Ovary (tissue), 9 donors: ENCODE data around the gene KAT6B. TPM values are rescaled to one million over a fixed set of nuclear protein-coding genes. Genes with fewer than 3 reads are reported as not detected.

Experiments
- DNase-seq, 5 donors: peaks; one replicate each; pipeline ENCODE4 v3.0.0-alpha.2; 2019 to 2020
- H3K27ac ChIP-seq, 2 donors: fragments of 200-600 bp; one replicate each; pipeline versions ENCODE4 v1.5.1 to v1.8.0; 2019 to 2022
- H3K27me3 ChIP-seq: fragments of 200-600 bp; one replicate; pipeline ENCODE4 v1.8.0; 2022
- H3K36me3 ChIP-seq: fragments of 200-600 bp; sonication (generic); one replicate; pipeline ENCODE4 v1.5.1; 2019
- H3K4me1 ChIP-seq: one replicate; pipeline ENCODE4 v1.8.1; 2013; ENCODE audit warnings: mild to moderate bottlenecking, moderate library complexity; ENCODE audit not compliant: insufficient read depth
- H3K4me3 ChIP-seq: fragments of 200-600 bp; sonication (generic); one replicate; pipeline ENCODE4 v1.5.1; 2017
- H3K9me3 ChIP-seq, 2 donors: fragments of 200-600 bp in 1 of 2; sonication (generic) in 1 of 2; one replicate each; pipeline versions ENCODE4 v1.5.1 to v1.8.1; 2013 to 2019; ENCODE audit warnings: mild to moderate bottlenecking in 1 of 2, moderate library complexity in 1 of 2
- CTCF ChIP-seq, 3 donors: fragments of 450-650 bp in 2 of 3; fragments of 200-600 bp in 1 of 3; IDR thresholded peaks; one replicate each; pipeline versions ENCODE4 v1.5.1 to v1.8.0; 2016 to 2022; ENCODE audit warnings: antibody characterized with exemption in 3 of 3, mild to moderate bottlenecking in 1 of 3
- EP300 ChIP-seq: sonication (generic); formaldehyde crosslinking; IDR thresholded peaks from one replicate; pipeline ENCODE4 v1.6.1; 2017; ENCODE audit warnings: antibody characterized with exemption
- POLR2A ChIP-seq: fragments of 450-650 bp; IDR thresholded peaks from one replicate; pipeline ENCODE4 v1.6.1; 2017; ENCODE audit warnings: antibody characterized with exemption, mild to moderate bottlenecking, moderate library complexity
- WGBS, 3 donors: extraction: QIAGEN DNeasy Blood & Tissue Kit in 1 of 3; methylation state at CpG; one replicate each; pipeline versions ENCODE4 v1.1.5 to v1.1.7; 2013 to 2017; 5-methylcytosine and 5-hydroxymethylcytosine counted together
- intact Hi-C, 4 donors: fragments of 100-400 bp; cut with DNase I; formaldehyde crosslinking; loops; one replicate each; pipeline versions ENCODE4 v1.11.0 to v1.15.1; 2022 to 2023
- polyA plus RNA-seq, 2 donors: library from polyadenylated mRNA; stranded (reverse); fragments of 200-250 nt in 1 of 2; fragments of 350-450 nt in 1 of 2; fragmentation: Illumina TruSeq in 1 of 2; extraction: RNeasy Lipid Tissue Mini Kit (QIAGEN cat#74804) in 1 of 2; gene quantifications; one replicate each; pipeline ENCODE4 v1.2.3, GENCODE V29; 2013 to 2014
- total RNA-seq, 7 donors: library from RNA; depleted of rRNA in 2 of 7; stranded (reverse); fragments of >200 nt in 2 of 7; fragmentation: NEBNext Ultra II Directional in 3 of 7; extraction: Animal tissue kit (Norgen Biotek cat#: 25700) in 3 of 7; gene quantifications; one replicate each; pipeline versions ENCODE4 v1.1.0 to v1.2.4, GENCODE V29; 2016 to 2023
- donor health status: DM: no; HTN: no; CAD: no; lungs with moderate emphysema.
- donor health status: DM: no; HTN: no; CAD: no.
- donor health status: Bipolar disorder and iron deficiency.
- donor health status: DM: yes; HTN: yes; CAD: no.
- donor health status: DM: no; HTN: no; CAD: no.
- donor health status: DM: yes; HTN: yes; CAD: no.

The KAT6B gene
- total and polyA plus RNA-seq, 9 donors: 14.9 to 61.6 (median 49.2) TPM

- Histone ChIP-seq H3K4me1 (peaks cover 23% of the 10 kb centered on the region), H3K9me3 (no peaks in the 10 kb centered on the region), H3K27ac (peak overlapping the region in 1 of 2 donors; percentile 64), H3K27me3 (no peaks in the 10 kb centered on the region), H3K36me3 (no peaks in the 10 kb centered on the region), H3K4me3 (no peak overlapping the region)
- no peak for TF ChIP-seq CTCF (IDR thresholded peaks at IDR 0.05)
- no peak for TF ChIP-seq EP300
- no peak for TF ChIP-seq POLR2A
- intact Hi-C loops: loop anchor here in 1 of 4 donors (10.0 kb wide), 1 partner anchor 177 kb away; no protein-coding TSS in a partner anchor
- WGBS, 3 donors: 29 to 38% (median 32%) methylated on average over 4 of the region's 4 CpGs
- no peak for DNase-seq
Measured at GRCh38 chr10:74837743-74838142, 11.3 kb downstream of the KAT6B start.

GRCh38 chr10:74839708-74840107 lies 13.3 kb downstream of the KAT6B start:
- TF ChIP-seq POLR2A (no peak), EP300 (no peak)
- Histone ChIP-seq H3K36me3 (no peaks in the 10 kb centered on the region), H3K9me3 (no peaks in the 10 kb centered on the region), H3K27me3 (no peaks in the 10 kb centered on the region), H3K4me1 (peaks cover 17% of the 10 kb centered on the region), H3K27ac (no peak overlapping the region), H3K4me3 (no peak overlapping the region)
- DNase-seq: no peak
- intact Hi-C loops: loop anchor here in 1 of 4 donors (10.0 kb wide), 1 partner anchor 175 kb away; no protein-coding TSS in a partner anchor
- WGBS, 3 donors: 85 to 90% (median 88%) methylated on average over 4 of the region's 4 CpGs

DNA sequence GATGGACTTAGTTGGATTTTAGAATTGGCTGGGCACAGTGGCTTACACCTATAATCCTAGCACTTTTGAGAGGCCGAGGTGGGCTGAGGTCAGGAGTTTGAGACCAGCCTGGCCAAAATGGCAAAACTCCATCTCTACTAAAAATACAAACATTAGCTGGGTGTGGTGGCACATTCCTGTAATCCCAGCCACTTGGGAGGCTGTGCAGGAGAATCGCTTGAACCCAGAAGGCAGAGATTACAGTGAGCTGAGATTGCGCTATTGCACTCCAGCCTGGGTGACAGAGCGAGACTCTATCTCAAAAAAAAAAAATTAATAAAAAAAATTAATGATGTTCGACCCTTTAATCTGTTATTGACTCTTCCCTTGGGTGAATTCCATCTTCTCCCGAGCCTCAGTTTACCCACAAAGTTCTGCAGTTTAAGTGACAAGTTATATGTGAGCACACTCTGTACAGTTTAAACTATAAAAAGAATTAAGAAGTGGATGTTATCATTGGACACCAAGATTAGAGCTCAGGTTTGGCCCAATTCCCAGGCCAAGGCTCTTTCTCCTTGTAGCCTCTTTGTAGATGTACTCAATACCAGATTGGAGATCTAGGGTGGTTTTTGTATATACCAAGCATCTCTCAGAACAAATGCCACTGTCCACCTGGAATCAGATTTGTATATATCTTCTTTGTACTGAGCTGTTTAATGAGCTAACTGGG lies 15.0 kb downstream of the KAT6B start:
- Histone ChIP-seq H3K36me3 (no peaks in the 10 kb centered on the region), H3K4me3 (no peak overlapping the region), H3K27ac (no peak overlapping the region), H3K27me3 (no peaks in the 10 kb centered on the region), H3K4me1 (peaks cover 14% of the 10 kb centered on the region), H3K9me3 (no peaks in the 10 kb centered on the region)
- TF ChIP-seq EP300: no peak
- no peak for TF ChIP-seq CTCF (IDR thresholded peaks at IDR 0.05)
- TF ChIP-seq POLR2A: no peak
- intact Hi-C loops: no loop called here
- DNase-seq: peak in 1 of 5 donors; percentile 28
- WGBS, 3 donors: 71 to 77% (median 75%) methylated on average over 6 of the region's 6 CpGs

GRCh38 chr10:74842301-74842954 lies 16.0 kb downstream of the KAT6B start:
- 88 to 93% (median 93%) methylated on average over 1 of the region's 1 CpG for WGBS, 3 donors
- Histone ChIP-seq H3K4me3 (no peak overlapping the region), H3K27ac (no peak overlapping the region), H3K27me3 (no peaks in the 10 kb centered on the region), H3K36me3 (no peaks in the 10 kb centered on the region), H3K9me3 (no peaks in the 10 kb centered on the region), H3K4me1 (peaks cover 13% of the 10 kb centered on the region)
- intact Hi-C loops: no loop called here
- TF ChIP-seq POLR2A (no peak), EP300 (no peak)
- no peak for DNase-seq

- Histone ChIP-seq H3K27ac (no peak overlapping the region), H3K36me3 (no peaks in the 10 kb centered on the region), H3K4me1 (peaks cover 10% of the 10 kb centered on the region), H3K9me3 (no peaks in the 10 kb centered on the region), H3K4me3 (no peak overlapping the region), H3K27me3 (no peaks in the 10 kb centered on the region)
- TF ChIP-seq CTCF (IDR thresholded peaks at IDR 0.05) (no peak), POLR2A (no peak), EP300 (no peak)
- intact Hi-C loops: no loop called here
- DNase-seq: no peak
- WGBS, 3 donors: 81 to 85% (median 83%) methylated on average over 2 of the region's 2 CpGs
Measured at GRCh38 chr10:74846958-74847357, 20.6 kb downstream of the KAT6B start.
